K562 (cell line): ENCODE results near the gene ALDH16A1. TPM values are rescaled to one million over a fixed set of nuclear protein-coding genes. Genes with fewer than 3 reads are reported as not detected.

ENCODE experiments used
- ATAC-seq: fragments of 200-7000 bp; cut with Tn5 transposase; 3 replicates; pipeline ENCODE4 v1.9.1; 2020; ENCODE audit warnings: moderate library complexity
- BruUV-seq: library from RNA; stranded (reverse); fragments of 400-500 nt; replicated peaks from 2 replicates; lab custom pipeline; 2021; lab: Mats Ljungman, UMichigan
- CTCF ChIA-PET: fragments of 300-600 bp; formaldehyde crosslinking; extraction: SDS; loops from one replicate; lab custom pipeline; 2021; ENCODE audit warnings: low intra/inter-chr PET ratio; lab: Yijun Ruan, JAX
- POLR2A ChIA-PET: fragments of 300-600, 350-650 bp; sonication (Branson Sonifier 250); formaldehyde crosslinking; extraction: SDS; loops from one replicate; lab custom pipeline; 2021; ENCODE audit warnings: antibody characterized with exemption, inconsistent platforms; lab: Yijun Ruan, JAX
- DNase-seq, 4 experiments: peaks; one replicate each; pipeline versions ENCODE4 v3.0.0 to v3.0.0-alpha.2; 2011 to 2018; ENCODE audit warnings: low spot score in 3 of 4, mixed read lengths in 3 of 4; ENCODE audit errors: extremely low read depth in 1 of 4
- FAIRE-seq: peaks from 2 replicates; lab custom pipeline; 2011; peaks lifted over from hg19 to GRCh38; lab: Jason Lieb, UNC
- H2AFZ ChIP-seq: 2 replicates; pipeline ENCODE4 v1.6.0; 2011; ENCODE audit warnings: low read depth, low read length, control low read depth, inconsistent platforms
- H3K27ac ChIP-seq: fragments of 200-600 bp; 3 replicates; pipeline ENCODE4 v1.8.0; 2011; ENCODE audit warnings: low read depth, mild to moderate bottlenecking, control low read depth, inconsistent platforms, low read length, moderate library complexity, mixed read lengths; ENCODE audit errors: extremely low read depth
- H3K27me3 ChIP-seq, 2 experiments: fragments of 300-600 bp in 1 of 2; 2 replicates in 1 of 2; 3 replicates in 1 of 2; pipeline versions ENCODE4 v1.6.0 to v1.8.0; 2011; ENCODE audit warnings: inconsistent platforms in 2 of 2, low read length in 2 of 2, mild to moderate bottlenecking in 1 of 2, mixed read lengths in 1 of 2, moderate library complexity in 1 of 2; ENCODE audit not compliant: control insufficient read depth in 2 of 2, insufficient read depth in 2 of 2
- H3K36me3 ChIP-seq: fragments of 300-600 bp; 3 replicates; pipeline ENCODE4 v1.8.0; 2011; ENCODE audit warnings: mild to moderate bottlenecking, low read length, inconsistent platforms; ENCODE audit not compliant: control insufficient read depth, insufficient read depth
- H3K4me1 ChIP-seq, 2 experiments: fragments of 200-600 bp in 1 of 2; replicated peaks in 1 of 2; 2 replicates in 1 of 2; 3 replicates in 1 of 2; pipeline versions ENCODE4 v1.5.1 to v1.8.0; 2011; ENCODE audit warnings: inconsistent platforms in 2 of 2, low read length in 2 of 2, mild to moderate bottlenecking in 1 of 2, mixed read lengths in 1 of 2, moderate library complexity in 1 of 2; ENCODE audit not compliant: control insufficient read depth in 2 of 2, insufficient read depth in 2 of 2
- H3K4me2 ChIP-seq: 2 replicates; pipeline ENCODE4 v1.6.1; 2011; ENCODE audit warnings: low read length, control low read depth, inconsistent platforms, mixed read lengths; ENCODE audit not compliant: insufficient read depth
- H3K4me3 ChIP-seq: fragments of 200-600 bp; sonication (generic), shearing (Covaris generic); 2 replicates; pipeline ENCODE4 v1.5.1; 2016; ENCODE audit warnings: control low read depth, inconsistent platforms
- H3K79me2 ChIP-seq: fragments of 200-600 bp; 3 replicates; pipeline ENCODE4 v1.8.0; 2011; ENCODE audit warnings: low read length, inconsistent platforms; ENCODE audit not compliant: control insufficient read depth, insufficient read depth
- H3K9ac ChIP-seq, 2 experiments: 2 replicates each; pipeline versions ENCODE4 v1.6.0 to v1.6.1; 2011; ENCODE audit warnings: low read depth in 2 of 2, low read length in 2 of 2, control low read depth in 1 of 2, inconsistent platforms in 1 of 2, mild to moderate bottlenecking in 1 of 2, mixed read lengths in 1 of 2; ENCODE audit not compliant: insufficient read depth in 1 of 2
- H3K9me1 ChIP-seq: one replicate; pipeline ENCODE4 v1.6.0; 2011; ENCODE audit warnings: inconsistent platforms, mild to moderate bottlenecking, low read length, moderate library complexity; ENCODE audit not compliant: control insufficient read depth, insufficient read depth
- H3K9me3 ChIP-seq: replicated peaks from 2 replicates; pipeline ENCODE4 v1.5.1; 2011; ENCODE audit warnings: low read depth, low read length, inconsistent platforms; ENCODE audit not compliant: control insufficient read depth, insufficient read depth
- H4K20me1 ChIP-seq: replicated peaks from 2 replicates; pipeline ENCODE4 v1.6.1; 2011; ENCODE audit warnings: low read length, inconsistent platforms, mixed read lengths; ENCODE audit not compliant: control insufficient read depth, insufficient read depth
- CREB3L1 ChIP-seq: fragments of 450-650 bp; IDR thresholded peaks from 2 replicates; pipeline ENCODE4 v1.6.1; 2014; ENCODE audit warnings: low read depth, mild to moderate bottlenecking, moderate library complexity, borderline replicate concordance
- GABPA ChIP-seq: fragments of 200-800 bp; sonication (Bioruptor generic); conservative IDR thresholded peaks from 2 replicates; pipeline ENCODE4 v1.6.1; 2016; ENCODE audit warnings: low read depth, missing genetic modification characterization, missing compliant biosample characterization
- HBP1 ChIP-seq: fragments of 450-650 bp; formaldehyde crosslinking; IDR thresholded peaks from 2 replicates; pipeline ENCODE4 v1.4.0; 2022; ENCODE audit warnings: missing genetic modification characterization
- SMAD4 ChIP-seq: fragments of 250-450 bp; sonication (Bioruptor Pico); conservative IDR thresholded peaks from 2 replicates; pipeline ENCODE4 v1.8.0; 2021; ENCODE audit warnings: inconsistent platforms, mild to moderate bottlenecking, moderate library complexity
- SMARCC2 ChIP-seq: fragments of 450-650 bp; IDR thresholded peaks from 2 replicates; pipeline ENCODE4 v1.6.1; 2017; ENCODE audit warnings: antibody characterized with exemption, moderate library complexity, mild to moderate bottlenecking, low read depth
- ZNF384 ChIP-seq: IDR thresholded peaks from 2 replicates; pipeline ENCODE4 v1.6.1; 2012; ENCODE audit warnings: low read depth, low read length, improper control_type of control experiment
- WGBS: fragments of 100-300 bp; shearing (Covaris generic); methylation state at CpG from one replicate; pipeline ENCODE4 v1.1.6; 2016; ENCODE audit warnings: low coverage, mixed read lengths; ENCODE audit not compliant: insufficient coverage; ENCODE audit errors: missing lambda C conversion rate; 5-methylcytosine and 5-hydroxymethylcytosine counted together
- in situ Hi-C: fragments of 300-500 bp; cut with MboI; formaldehyde crosslinking; loops from 4 replicates; pipeline ENCODE4 v1.15.0; 2018; ENCODE audit warnings: inconsistent platforms, mixed read lengths
- intact Hi-C: fragments of 100-400 bp; cut with micrococcal nuclease; formaldehyde crosslinking; loops from 2 replicates; pipeline ENCODE4 v1.14.2; 2022
- polyA plus RNA-seq, 8 experiments: library from polyadenylated mRNA; depleted of rRNA in 4 of 8; stranded (reverse) in 5 of 8; unstranded in 3 of 8; fragments of >200 nt; fragmentation: Nextera tagmentation in 2 of 8; fragmentation: Illumina TruSeq in 1 of 8; extraction: Ambion mirVana in 2 of 8; extraction: Trizol in 1 of 8; gene quantifications; 2 replicates each; pipeline versions ENCODE4 v1.2.1 to v1.2.3, GENCODE V29; 2011 to 2014; ENCODE audit warnings: inconsistent platforms in 1 of 8, missing spikeins in 1 of 8
- total RNA-seq, 7 experiments: library from RNA; depleted of rRNA in 6 of 7; stranded (reverse); fragments of >200 nt in 6 of 7; fragmentation: Illumina TruSeq in 2 of 7; extraction: Trizol in 2 of 7; gene quantifications; 2 replicates each; pipeline versions ENCODE4 v1.2.1 to v1.2.3, GENCODE V29; 2011 to 2021; ENCODE audit warnings: low replicate concordance in 1 of 7
- TF ChIP-seq, protein P1 (sequence below): fragments of 450-650 bp; IDR thresholded peaks from 2 replicates; pipeline ENCODE4 v1.6.1; 2016; ENCODE audit warnings: borderline replicate concordance

Gene ALDH16A1
- total and polyA plus RNA-seq, 9 of the 15 experiments (the other 6 are each of a cell fraction or from before 2014, with no cell fraction given), result 2.2 to 52.2 (median 7.6) TPM

GRCh38 chr19:49451430-49452181 is 1.4 kb upstream of the ALDH16A1 start, which contains the start of gene PIH1D1 (continued):
- peak; percentile 69; the same call in 1 of the 2 replicates for TF ChIP-seq CREB3L1

GRCh38 chr19:49453757-49454240 is 774 bp downstream of the ALDH16A1 start:
- CTCF ChIA-PET, result no interaction called here
- peaks cover 41% of the 10 kb centered on the region; the same call in 2 of the 3 replicates for H3K36me3 ChIP-seq
- peaks cover 5 to 40% of the 10 kb centered on the region in 2 experiments; a peak in 4 of 5 replicates for H3K4me1 ChIP-seq
- no peaks in the 10 kb centered on the region for H3K9me1 ChIP-seq
- peak overlapping the region; percentile 93 for H3K4me3 ChIP-seq
- peak overlapping the region; percentile 95 for H2AFZ ChIP-seq
- peak overlapping the region; percentile 96 for H3K4me2 ChIP-seq
- H3K27ac ChIP-seq, result peak overlapping the region; percentile 100
- ATAC-seq (no peak), FAIRE-seq (no peak), DNase-seq (peak in 3 of 4 experiments; percentile 29 to 72 (median 70))
- intact Hi-C loops (no loop called here), in situ Hi-C loops (no loop called here)
- H3K27me3 ChIP-seq, result no peaks in the 10 kb centered on the region
- TSS peak; percentile 83 for BruUV-seq
- H4K20me1 ChIP-seq, result no peaks in the 10 kb centered on the region
- peaks cover 54% of the 10 kb centered on the region for H3K79me2 ChIP-seq
- H3K9ac ChIP-seq, result peak overlapping the region; percentile 95 to 100
- POLR2A ChIA-PET, result interaction anchor here (0.6 to 2.8 kb wide), 15 partner anchors 9 to 578 kb away, joined by 3 to 8 read pairs (median 4); partner anchors contain the start of gene DKKL1
- WGBS, result 2% methylated on average over 10 of the region's 10 CpGs
- H3K9me3 ChIP-seq, result no peaks in the 10 kb centered on the region
- TF ChIP-seq GABPA (peak; percentile 76), HBP1 (CRISPR knock-in tag) (peak; percentile 76; the same call in 1 of the 2 replicates), SMAD4 (0 out of 2 replicates have a peak, but pooled peaks have one; percentile 35), ZNF384 (peak; percentile 76), SMARCC2 (0 out of 2 replicates have a peak, but pooled peaks have one; percentile 14)
- TF ChIP-seq, protein P1, sequence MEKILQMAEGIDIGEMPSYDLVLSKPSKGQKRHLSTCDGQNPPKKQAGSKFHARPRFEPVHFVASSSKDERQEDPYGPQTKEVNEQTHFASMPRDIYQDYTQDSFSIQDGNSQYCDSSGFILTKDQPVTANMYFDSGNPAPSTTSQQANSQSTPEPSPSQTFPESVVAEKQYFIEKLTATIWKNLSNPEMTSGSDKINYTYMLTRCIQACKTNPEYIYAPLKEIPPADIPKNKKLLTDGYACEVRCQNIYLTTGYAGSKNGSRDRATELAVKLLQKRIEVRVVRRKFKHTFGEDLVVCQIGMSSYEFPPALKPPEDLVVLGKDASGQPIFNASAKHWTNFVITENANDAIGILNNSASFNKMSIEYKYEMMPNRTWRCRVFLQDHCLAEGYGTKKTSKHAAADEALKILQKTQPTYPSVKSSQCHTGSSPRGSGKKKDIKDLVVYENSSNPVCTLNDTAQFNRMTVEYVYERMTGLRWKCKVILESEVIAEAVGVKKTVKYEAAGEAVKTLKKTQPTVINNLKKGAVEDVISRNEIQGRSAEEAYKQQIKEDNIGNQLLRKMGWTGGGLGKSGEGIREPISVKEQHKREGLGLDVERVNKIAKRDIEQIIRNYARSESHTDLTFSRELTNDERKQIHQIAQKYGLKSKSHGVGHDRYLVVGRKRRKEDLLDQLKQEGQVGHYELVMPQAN, result 0 out of 2 replicates have a peak, but pooled peaks have one; percentile 60
